ENCODE data around the gene HMGCLL1. TPM values are rescaled to one million over a fixed set of nuclear protein-coding genes. Genes with fewer than 3 reads are reported as not detected.

HMGCLL1 gene
- polyA plus RNA-seq, 1 of the 3 experiments (the other 2 are of a cell fraction) = not detected

DNA sequence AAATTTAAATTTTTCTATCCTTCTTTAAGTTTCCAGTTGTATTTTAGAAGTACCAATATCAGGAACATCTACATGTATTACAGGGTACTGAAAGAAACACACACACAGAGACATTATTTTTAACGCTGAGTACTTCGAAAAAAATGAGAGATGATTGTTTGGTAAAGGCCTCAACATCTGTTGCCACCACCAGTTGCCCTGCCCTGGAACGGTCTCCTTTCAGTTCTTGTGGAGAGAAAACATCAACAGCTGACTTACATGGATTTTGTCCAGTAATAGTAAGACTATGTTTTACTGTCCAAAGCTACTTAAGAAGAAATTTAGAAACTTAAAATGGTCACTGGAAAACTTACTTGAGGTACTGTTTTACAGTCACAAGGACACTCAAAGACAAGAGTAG is 16.7 kb downstream of the HMGCLL1 start:
- no peaks in the 10 kb centered on the region for H3K9me2 ChIP-seq
- CTCF ChIA-PET = no interaction called here
- no peak overlapping the region for H3K4me2 ChIP-seq

DNA sequence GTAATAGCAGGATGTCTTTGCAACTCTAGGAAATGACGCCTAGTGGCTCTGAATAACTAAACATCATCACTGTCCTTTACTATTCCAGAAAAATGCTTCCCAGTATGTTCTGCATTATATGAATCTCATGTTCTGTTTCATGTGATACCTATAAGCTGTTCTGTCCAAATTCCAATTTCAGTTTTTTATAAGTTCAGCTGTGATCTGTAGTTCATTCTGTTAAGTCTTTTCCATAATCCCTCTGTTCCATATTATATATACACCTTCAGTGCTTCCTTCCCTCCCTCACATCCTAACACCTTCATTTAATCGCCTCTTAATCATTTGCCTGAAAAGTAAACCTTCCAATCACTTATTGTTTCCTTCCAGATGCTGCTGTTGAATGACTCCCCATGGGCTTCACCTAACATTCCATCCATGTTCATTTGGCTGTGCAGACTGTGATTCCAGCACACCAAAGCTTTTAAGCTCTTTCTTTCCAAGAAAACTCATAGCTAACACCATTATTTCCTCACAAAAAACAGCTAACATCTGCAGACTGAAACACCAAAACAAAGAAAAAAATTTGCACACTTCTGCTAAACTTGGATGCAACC is 18.6 kb downstream of the HMGCLL1 start:
- no peaks in the 10 kb centered on the region for H3K79me2 ChIP-seq (ENCODE audit: insufficient read depth)
- CTCF ChIA-PET = no interaction called here

More for the DNA sequence above, 16.7 kb downstream of the HMGCLL1 start:
- TF ChIP-seq NRF1 (IDR thresholded peaks at IDR 0.05; ENCODE audit: low read depth, low read length) (no peak), RCOR1 (IDR thresholded peaks at IDR 0.05; ENCODE audit: low read length) (no peak), RFX5 (IDR thresholded peaks at IDR 0.05; ENCODE audit: low read length) (no peak), EZH2phosphoT487 (IDR thresholded peaks at IDR 0.05; ENCODE audit: borderline replicate concordance, low read depth) (no peak), SMC3 (IDR thresholded peaks at IDR 0.05; ENCODE audit: low read depth, low read length) (no peak), FOXM1 (IDR thresholded peaks at IDR 0.05; ENCODE audit: low read depth) (no peak), TAF1 (IDR thresholded peaks at IDR 0.05; ENCODE audit: borderline replicate concordance, low read depth, low read length) (no peak), POLR2AphosphoS5 (IDR thresholded peaks at IDR 0.05; ENCODE audit: low read depth, low read length) (no peak), JUND (IDR thresholded peaks at IDR 0.05) (no peak), CHD2 (IDR thresholded peaks at IDR 0.05; ENCODE audit: low read length, partially characterized antibody) (no peak), GABPA (IDR thresholded peaks at IDR 0.05; ENCODE audit: low read depth) (no peak)
- TF ChIP-seq, protein P1, sequence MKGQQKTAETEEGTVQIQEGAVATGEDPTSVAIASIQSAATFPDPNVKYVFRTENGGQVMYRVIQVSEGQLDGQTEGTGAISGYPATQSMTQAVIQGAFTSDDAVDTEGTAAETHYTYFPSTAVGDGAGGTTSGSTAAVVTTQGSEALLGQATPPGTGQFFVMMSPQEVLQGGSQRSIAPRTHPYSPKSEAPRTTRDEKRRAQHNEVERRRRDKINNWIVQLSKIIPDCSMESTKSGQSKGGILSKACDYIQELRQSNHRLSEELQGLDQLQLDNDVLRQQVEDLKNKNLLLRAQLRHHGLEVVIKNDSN (IDR thresholded peaks at IDR 0.05; ENCODE audit: borderline replicate concordance, low read depth) = no peak
- TF ChIP-seq, protein P2, sequence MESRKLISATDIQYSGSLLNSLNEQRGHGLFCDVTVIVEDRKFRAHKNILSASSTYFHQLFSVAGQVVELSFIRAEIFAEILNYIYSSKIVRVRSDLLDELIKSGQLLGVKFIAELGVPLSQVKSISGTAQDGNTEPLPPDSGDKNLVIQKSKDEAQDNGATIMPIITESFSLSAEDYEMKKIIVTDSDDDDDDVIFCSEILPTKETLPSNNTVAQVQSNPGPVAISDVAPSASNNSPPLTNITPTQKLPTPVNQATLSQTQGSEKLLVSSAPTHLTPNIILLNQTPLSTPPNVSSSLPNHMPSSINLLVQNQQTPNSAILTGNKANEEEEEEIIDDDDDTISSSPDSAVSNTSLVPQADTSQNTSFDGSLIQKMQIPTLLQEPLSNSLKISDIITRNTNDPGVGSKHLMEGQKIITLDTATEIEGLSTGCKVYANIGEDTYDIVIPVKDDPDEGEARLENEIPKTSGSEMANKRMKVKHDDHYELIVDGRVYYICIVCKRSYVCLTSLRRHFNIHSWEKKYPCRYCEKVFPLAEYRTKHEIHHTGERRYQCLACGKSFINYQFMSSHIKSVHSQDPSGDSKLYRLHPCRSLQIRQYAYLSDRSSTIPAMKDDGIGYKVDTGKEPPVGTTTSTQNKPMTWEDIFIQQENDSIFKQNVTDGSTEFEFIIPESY (IDR thresholded peaks at IDR 0.05; ENCODE audit: borderline replicate concordance, low read depth) = no peak
- TF ChIP-seq, protein P3, sequence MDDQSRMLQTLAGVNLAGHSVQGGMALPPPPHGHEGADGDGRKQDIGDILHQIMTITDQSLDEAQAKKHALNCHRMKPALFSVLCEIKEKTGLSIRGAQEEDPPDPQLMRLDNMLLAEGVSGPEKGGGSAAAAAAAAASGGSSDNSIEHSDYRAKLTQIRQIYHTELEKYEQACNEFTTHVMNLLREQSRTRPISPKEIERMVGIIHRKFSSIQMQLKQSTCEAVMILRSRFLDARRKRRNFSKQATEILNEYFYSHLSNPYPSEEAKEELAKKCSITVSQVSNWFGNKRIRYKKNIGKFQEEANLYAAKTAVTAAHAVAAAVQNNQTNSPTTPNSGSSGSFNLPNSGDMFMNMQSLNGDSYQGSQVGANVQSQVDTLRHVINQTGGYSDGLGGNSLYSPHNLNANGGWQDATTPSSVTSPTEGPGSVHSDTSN (IDR thresholded peaks at IDR 0.05) = no peak
- TF ChIP-seq, protein P4, sequence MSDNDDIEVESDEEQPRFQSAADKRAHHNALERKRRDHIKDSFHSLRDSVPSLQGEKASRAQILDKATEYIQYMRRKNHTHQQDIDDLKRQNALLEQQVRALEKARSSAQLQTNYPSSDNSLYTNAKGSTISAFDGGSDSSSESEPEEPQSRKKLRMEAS (IDR thresholded peaks at IDR 0.05; ENCODE audit: low read depth) = no peak
- no peak overlapping the region for H3K9ac ChIP-seq
- H3F3A ChIP-seq (replicated peaks; ENCODE audit: insufficient read depth) = no peaks in the 10 kb centered on the region
- H3K79me2 ChIP-seq (ENCODE audit: insufficient read depth) = no peaks in the 10 kb centered on the region
- H4K20me1 ChIP-seq (ENCODE audit: insufficient read depth) = no peaks in the 10 kb centered on the region
- no peak overlapping the region for H3K4me3 ChIP-seq (ENCODE audit: low read depth in 2 of 2, low read length in 1 of 2)
- H3K27me3 ChIP-seq (ENCODE audit: insufficient read depth) = no peaks in the 10 kb centered on the region; the same call in 1 of the 2 replicates
- WGBS (ENCODE audit: low lambda C conversion rate) = 36% methylated on average over 3 of the region's 3 CpGs
- H2AFZ ChIP-seq (ENCODE audit: low read depth) = no peak overlapping the region
- H3K9me3 ChIP-seq = no peaks in the 10 kb centered on the region
- H3K27ac ChIP-seq (ENCODE audit: low read depth in 2 of 2, low read length in 1 of 2) = no peak overlapping the region
- DNase-seq = no peak
- no peaks in the 10 kb centered on the region for H3K36me3 ChIP-seq (replicated peaks in 1 of 2; ENCODE audit: control insufficient read depth in 1 of 2, insufficient read depth in 2 of 2, low read length in 1 of 2)
- no peaks in the 10 kb centered on the region; a peak in 1 of 4 replicates for H3K4me1 ChIP-seq (ENCODE audit: control insufficient read depth in 1 of 2, insufficient read depth in 2 of 2, low read depth in 1 of 2, low read length in 1 of 2)
- POLR2A ChIA-PET = no interaction called here

More for the DNA sequence above, 18.6 kb downstream of the HMGCLL1 start:
- Histone ChIP-seq H3K9me3 (no peaks in the 10 kb centered on the region), H3F3A (replicated peaks; ENCODE audit: insufficient read depth) (no peaks in the 10 kb centered on the region), H3K4me1 (ENCODE audit: control insufficient read depth in 1 of 2, insufficient read depth in 2 of 2, low read depth in 1 of 2, low read length in 1 of 2) (peaks cover 0 to 2% of the 10 kb centered on the region in 2 experiments; a peak in 1 of 4 replicates), H3K27me3 (ENCODE audit: insufficient read depth) (no peaks in the 10 kb centered on the region; the same call in 1 of the 2 replicates), H2AFZ (ENCODE audit: low read depth) (no peak overlapping the region), H4K20me1 (ENCODE audit: insufficient read depth) (no peaks in the 10 kb centered on the region), H3K4me2 (no peak overlapping the region), H3K9me2 (no peaks in the 10 kb centered on the region), H3K4me3 (ENCODE audit: low read depth in 2 of 2, low read length in 1 of 2) (no peak overlapping the region), H3K36me3 (replicated peaks in 1 of 2; ENCODE audit: control insufficient read depth in 1 of 2, insufficient read depth in 2 of 2, low read length in 1 of 2) (no peaks in the 10 kb centered on the region), H3K27ac (ENCODE audit: low read depth in 2 of 2, low read length in 1 of 2) (no peak overlapping the region), H3K9ac (no peak overlapping the region)
- no peak for TF ChIP-seq FOXM1 (IDR thresholded peaks at IDR 0.05; ENCODE audit: low read depth)
- TF ChIP-seq YY1 (IDR thresholded peaks at IDR 0.05; ENCODE audit: low read depth) = no peak
- TF ChIP-seq RCOR1 (IDR thresholded peaks at IDR 0.05; ENCODE audit: low read length) = no peak
- TF ChIP-seq, protein P5, sequence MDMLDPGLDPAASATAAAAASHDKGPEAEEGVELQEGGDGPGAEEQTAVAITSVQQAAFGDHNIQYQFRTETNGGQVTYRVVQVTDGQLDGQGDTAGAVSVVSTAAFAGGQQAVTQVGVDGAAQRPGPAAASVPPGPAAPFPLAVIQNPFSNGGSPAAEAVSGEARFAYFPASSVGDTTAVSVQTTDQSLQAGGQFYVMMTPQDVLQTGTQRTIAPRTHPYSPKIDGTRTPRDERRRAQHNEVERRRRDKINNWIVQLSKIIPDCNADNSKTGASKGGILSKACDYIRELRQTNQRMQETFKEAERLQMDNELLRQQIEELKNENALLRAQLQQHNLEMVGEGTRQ (IDR thresholded peaks at IDR 0.05; ENCODE audit: borderline replicate concordance, low read depth, low read length) = no peak
- TF ChIP-seq, protein P4 (IDR thresholded peaks at IDR 0.05; ENCODE audit: low read depth) = no peak
- no peak for TF ChIP-seq FOXJ3 (CRISPR knock-in tag; IDR thresholded peaks at IDR 0.05)
- TF ChIP-seq NRF1 (IDR thresholded peaks at IDR 0.05; ENCODE audit: low read depth, low read length) = no peak
- 28% methylated on average over 2 of the region's 2 CpGs for WGBS (ENCODE audit: low lambda C conversion rate)
- DNase-seq = no peak
- POLR2A ChIA-PET = no interaction called here

Measured in SK-N-SH (cell line).